ENCODE data around the gene WDR81.

The WDR81 gene

GRCh38 chr17:1735834-1736347 is 11.4 kb downstream of the WDR81 start (continued):
- TF ChIP-seq CREB5 (CRISPR knock-in tag; IDR thresholded peaks at IDR 0.05; ENCODE audit: low read depth): no peak
- no peak for TF ChIP-seq TOX (CRISPR knock-in tag; IDR thresholded peaks at IDR 0.05; ENCODE audit: borderline replicate concordance)
- TF ChIP-seq ZNF70 (CRISPR knock-in tag; IDR thresholded peaks at IDR 0.05): no peak
- TF ChIP-seq ZFP30 (CRISPR knock-in tag; IDR thresholded peaks at IDR 0.05): no peak
- TF ChIP-seq POU6F1 (CRISPR knock-in tag; IDR thresholded peaks at IDR 0.05; ENCODE audit: borderline replicate concordance, low read depth): no peak
- TF ChIP-seq ZC3H10 (CRISPR knock-in tag; IDR thresholded peaks at IDR 0.05): no peak
- no peak for TF ChIP-seq PATZ1 (CRISPR knock-in tag; IDR thresholded peaks at IDR 0.05; ENCODE audit: borderline replicate concordance)

GRCh38 chr17:1736348-1737281 is 12.1 kb downstream of the WDR81 start:
- ATAC-seq: peak; percentile 20; the same call in 2 of the 3 replicates
- TF ChIP-seq PATZ1 (CRISPR knock-in tag; IDR thresholded peaks at IDR 0.05; ENCODE audit: borderline replicate concordance) (no peak), PPARA (CRISPR knock-in tag; IDR thresholded peaks at IDR 0.05; ENCODE audit: borderline replicate concordance) (no peak), OSR1 (CRISPR knock-in tag; IDR thresholded peaks at IDR 0.05) (no peak), CREB5 (CRISPR knock-in tag; IDR thresholded peaks at IDR 0.05; ENCODE audit: low read depth) (no peak), SNAI2 (CRISPR knock-in tag; IDR thresholded peaks at IDR 0.05) (no peak), TSHZ2 (CRISPR knock-in tag; IDR thresholded peaks at IDR 0.05) (no peak), BACH2 (CRISPR knock-in tag; IDR thresholded peaks at IDR 0.05; ENCODE audit: borderline replicate concordance) (no peak)

GRCh38 chr17:1737531-1738291 is 13.2 kb downstream of the WDR81 start:
- ATAC-seq: no peak
- no peak for TF ChIP-seq ESRRG (CRISPR knock-in tag; IDR thresholded peaks at IDR 0.05)
- TF ChIP-seq OSR1 (CRISPR knock-in tag; IDR thresholded peaks at IDR 0.05): no peak
- TF ChIP-seq ZNF565 (CRISPR knock-in tag; conservative IDR thresholded peaks at IDR 0.05; ENCODE audit: low read depth): no peak
- TF ChIP-seq TSHZ2 (CRISPR knock-in tag; IDR thresholded peaks at IDR 0.05): no peak
- TF ChIP-seq POU6F1 (CRISPR knock-in tag; IDR thresholded peaks at IDR 0.05; ENCODE audit: borderline replicate concordance, low read depth): no peak
- no peak for TF ChIP-seq ARNTL (CRISPR knock-in tag; IDR thresholded peaks at IDR 0.05; ENCODE audit: borderline replicate concordance, low read depth)
- no peak for TF ChIP-seq TOX (CRISPR knock-in tag; IDR thresholded peaks at IDR 0.05; ENCODE audit: borderline replicate concordance)

Measured in SK-N-SH treated with all-trans-retinoic acid at 6 μM for 48 hours (cell line).